OCI-LY1 (cell line): ENCODE results near the gene ADCY7.

Source experiments
- EZH2 ChIP-seq: fragments of 200-600 bp; sonication (generic), shearing (Covaris generic); IDR thresholded peaks from 2 replicates; pipeline ENCODE4 v1.8.0; 2017; ENCODE audit warnings: borderline replicate concordance, mixed run types, mild to moderate bottlenecking, antibody characterized with exemption, low read length, moderate library complexity, mixed read lengths
- TF ChIP-seq, protein P1 (sequence below): fragments of 200-600 bp; sonication (generic), shearing (Covaris generic); IDR thresholded peaks from 2 replicates; pipeline ENCODE4 v1.5.1; 2017; ENCODE audit warnings: mild to moderate bottlenecking, antibody characterized with exemption, low read length, moderate library complexity, mixed read lengths

DNA sequence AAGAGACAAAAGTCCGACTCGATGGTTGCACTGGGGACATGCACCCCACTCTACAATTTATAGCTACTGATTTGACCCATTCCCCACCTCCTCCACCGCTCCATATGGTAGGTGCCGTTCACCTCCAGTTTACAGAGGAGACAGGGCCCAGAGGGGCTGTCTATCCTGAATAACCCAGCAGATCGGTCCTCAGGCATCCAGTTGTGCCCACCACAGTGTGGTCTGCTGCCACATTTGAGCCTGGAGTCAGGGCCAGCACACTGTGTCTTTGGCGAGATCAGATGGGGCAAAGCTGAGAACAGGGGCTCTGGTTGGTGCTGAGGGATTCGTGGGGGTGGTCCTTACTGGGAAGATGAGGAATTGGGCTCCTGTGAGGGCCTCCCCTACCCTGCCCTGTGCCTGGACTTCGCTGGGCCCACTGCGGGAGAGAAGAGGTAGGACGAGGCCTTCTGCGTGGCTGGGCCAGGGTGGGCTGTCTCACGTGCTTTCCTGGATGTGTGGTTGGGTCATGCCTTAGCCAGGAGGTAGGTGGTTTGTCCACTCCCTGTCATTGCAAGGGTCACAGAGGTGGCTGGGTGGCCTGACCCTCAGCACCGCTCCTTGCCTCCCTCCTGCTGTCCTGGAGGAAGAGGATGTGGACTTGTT is 2.8 kb downstream of the ADCY7 start:
- TF ChIP-seq, protein P1, sequence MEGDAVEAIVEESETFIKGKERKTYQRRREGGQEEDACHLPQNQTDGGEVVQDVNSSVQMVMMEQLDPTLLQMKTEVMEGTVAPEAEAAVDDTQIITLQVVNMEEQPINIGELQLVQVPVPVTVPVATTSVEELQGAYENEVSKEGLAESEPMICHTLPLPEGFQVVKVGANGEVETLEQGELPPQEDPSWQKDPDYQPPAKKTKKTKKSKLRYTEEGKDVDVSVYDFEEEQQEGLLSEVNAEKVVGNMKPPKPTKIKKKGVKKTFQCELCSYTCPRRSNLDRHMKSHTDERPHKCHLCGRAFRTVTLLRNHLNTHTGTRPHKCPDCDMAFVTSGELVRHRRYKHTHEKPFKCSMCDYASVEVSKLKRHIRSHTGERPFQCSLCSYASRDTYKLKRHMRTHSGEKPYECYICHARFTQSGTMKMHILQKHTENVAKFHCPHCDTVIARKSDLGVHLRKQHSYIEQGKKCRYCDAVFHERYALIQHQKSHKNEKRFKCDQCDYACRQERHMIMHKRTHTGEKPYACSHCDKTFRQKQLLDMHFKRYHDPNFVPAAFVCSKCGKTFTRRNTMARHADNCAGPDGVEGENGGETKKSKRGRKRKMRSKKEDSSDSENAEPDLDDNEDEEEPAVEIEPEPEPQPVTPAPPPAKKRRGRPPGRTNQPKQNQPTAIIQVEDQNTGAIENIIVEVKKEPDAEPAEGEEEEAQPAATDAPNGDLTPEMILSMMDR: no peak
- TF ChIP-seq EZH2: no peak
